NOMO-1 (cell line): Measurements from ENCODE around the gene RGS3.

ENCODE experiments used
- DNase-seq, 2 experiments: peaks; one replicate each; lab custom pipeline; 2025; ENCODE audit not compliant: unreplicated experiment in 2 of 2; lab: John Stamatoyannopoulos, UW

RGS3 gene

GRCh38 chr9:113464286-113464660 is 746 bp downstream of the RGS3 start:
- no peak for DNase-seq

GRCh38 chr9:113465599-113466140 is 2.1 kb downstream of the RGS3 start:
- DNase-seq, result no peak

- no peak for DNase-seq
These were observed 3.7 kb downstream of the RGS3 start for GRCh38 chr9:113467183-113467582.

GRCh38 chr9:113468716-113469448 is 5.4 kb downstream of the RGS3 start:
- no peak for DNase-seq

- no peak for DNase-seq
These were observed 7.6 kb downstream of the RGS3 start for GRCh38 chr9:113471143-113471542.

GRCh38 chr9:113471566-113471965 is 8.0 kb downstream of the RGS3 start:
- no peak for DNase-seq

GRCh38 chr9:113472199-113472598 is 8.7 kb downstream of the RGS3 start:
- DNase-seq, result no peak

- no peak for DNase-seq
These were observed 11.0 kb downstream of the RGS3 start for GRCh38 chr9:113474360-113475028.

- DNase-seq, result no peak
These were observed 11.5 kb downstream of the RGS3 start for GRCh38 chr9:113475031-113475430.

- DNase-seq, result no peak
These were observed 12.5 kb downstream of the RGS3 start for GRCh38 chr9:113475992-113476391.

- DNase-seq, result no peak
These were observed 13.0 kb downstream of the RGS3 start for GRCh38 chr9:113476511-113476916.

- no peak for DNase-seq
These were observed 13.5 kb downstream of the RGS3 start for GRCh38 chr9:113477058-113477457.

GRCh38 chr9:113477661-113478060 is 14.1 kb downstream of the RGS3 start:
- no peak for DNase-seq

GRCh38 chr9:113479174-113479621 is 15.7 kb downstream of the RGS3 start:
- no peak for DNase-seq

- no peak for DNase-seq
These were observed 17.1 kb downstream of the RGS3 start for GRCh38 chr9:113480612-113481011.

GRCh38 chr9:113481176-113481787 is 17.8 kb downstream of the RGS3 start:
- no peak for DNase-seq

GRCh38 chr9:113482341-113482740 is 18.8 kb downstream of the RGS3 start:
- DNase-seq, result no peak

GRCh38 chr9:113482991-113483675 is 19.6 kb downstream of the RGS3 start:
- DNase-seq, result no peak

GRCh38 chr9:113483676-113484257 is 20.2 kb downstream of the RGS3 start:
- no peak for DNase-seq

GRCh38 chr9:113484258-113484730 is 20.8 kb downstream of the RGS3 start:
- DNase-seq, result no peak

GRCh38 chr9:113485761-113486115 is 22.2 kb downstream of the RGS3 start:
- DNase-seq, result no peak
